Right kidney (tissue), 9 donors: Measurements from ENCODE around the gene ELP4.
"Not testable (repeated sequence)": the region's sequence is repeated elsewhere in the genome, so short reads cannot be mapped to it uniquely, and the experiment has no call there.

Experiments used
- DNase-seq: peaks from one replicate; pipeline ENCODE4 v3.0.0-alpha.2; 2016
- long read RNA-seq, 8 donors: transcript quantifications; one replicate each; lab custom pipeline, GENCODE V29; 2026

Gene ELP4
- long read RNA-seq, donor 1, full-length matches to known transcripts, result 8 of 8 reads
- long read RNA-seq, donor 1, partial matches to known transcripts, result 0 of 8 reads
- long read RNA-seq, donor 1, other reads (novel, unspliced or antisense), result 0 of 8 reads
- long read RNA-seq, donor 2, full-length matches to known transcripts, result 2 of 2 reads
- long read RNA-seq, donor 2, partial matches to known transcripts, result 0 of 2 reads
- long read RNA-seq, donor 2, other reads (novel, unspliced or antisense), result 0 of 2 reads
- long read RNA-seq, donor 3, full-length matches to known transcripts, result 5 of 5 reads
- long read RNA-seq, donor 3, partial matches to known transcripts, result 0 of 5 reads
- long read RNA-seq, donor 3, other reads (novel, unspliced or antisense), result 0 of 5 reads
- long read RNA-seq, donor 4, full-length matches to known transcripts, result 9 of 9 reads
- long read RNA-seq, donor 4, partial matches to known transcripts, result 0 of 9 reads
- long read RNA-seq, donor 4, other reads (novel, unspliced or antisense), result 0 of 9 reads
- long read RNA-seq, donor 5, full-length matches to known transcripts, result 6 of 6 reads
- long read RNA-seq, donor 5, partial matches to known transcripts, result 0 of 6 reads
- long read RNA-seq, donor 5, other reads (novel, unspliced or antisense), result 0 of 6 reads
- long read RNA-seq, donor 6, full-length matches to known transcripts, result 8 of 8 reads
- long read RNA-seq, donor 6, partial matches to known transcripts, result 0 of 8 reads
- long read RNA-seq, donor 6, other reads (novel, unspliced or antisense), result 0 of 8 reads
- long read RNA-seq, donor 7, full-length matches to known transcripts, result 3 of 3 reads
- long read RNA-seq, donor 7, partial matches to known transcripts, result 0 of 3 reads
- long read RNA-seq, donor 7, other reads (novel, unspliced or antisense), result 0 of 3 reads
- long read RNA-seq, donor 8, full-length matches to known transcripts, result 5 of 5 reads
- long read RNA-seq, donor 8, partial matches to known transcripts, result 0 of 5 reads
- long read RNA-seq, donor 8, other reads (novel, unspliced or antisense), result 0 of 5 reads

GRCh38 chr11:31509429-31510345 lies at the start of gene ELP4, which contains the start of gene IMMP1L:
ELP4 (plus strand) TSS chr11:31509767; CDS start chr11:31509785, 18 bp downstream.
IMMP1L (minus strand) TSS chr11:31509622; CDS start chr11:31463276, 46,346 bp downstream.
- DNase-seq, result peak; percentile 93

GRCh38 chr11:31464436-31464835 lies 45.1 kb upstream of the ELP4 start:
- no peak for DNase-seq

- no peak for DNase-seq
Observed at GRCh38 chr11:31474083-31474482, 35.5 kb upstream of the ELP4 start.

GRCh38 chr11:31477528-31478222 lies 31.9 kb upstream of the ELP4 start:
- no peak for DNase-seq

GRCh38 chr11:31478223-31478590 lies 31.4 kb upstream of the ELP4 start:
- no peak for DNase-seq

GRCh38 chr11:31479066-31479465 lies 30.5 kb upstream of the ELP4 start:
- no peak for DNase-seq

- no peak for DNase-seq
Observed at GRCh38 chr11:31480930-31481329, 28.6 kb upstream of the ELP4 start.

GRCh38 chr11:31484497-31484896 lies 25.1 kb upstream of the ELP4 start:
- DNase-seq, result no peak

- DNase-seq, result no peak
Observed at GRCh38 chr11:31487848-31488247, 21.7 kb upstream of the ELP4 start.

GRCh38 chr11:31492320-31492913 lies 17.1 kb upstream of the ELP4 start:
- no peak for DNase-seq

GRCh38 chr11:31493235-31493634 lies 16.3 kb upstream of the ELP4 start:
- DNase-seq, result no peak

GRCh38 chr11:31493762-31494161 lies 15.8 kb upstream of the ELP4 start:
- DNase-seq, result not testable (repeated sequence)

- DNase-seq, result no peak
Observed at GRCh38 chr11:31499576-31500178, 9.9 kb upstream of the ELP4 start.

GRCh38 chr11:31500560-31500959 lies 9.0 kb upstream of the ELP4 start:
- no peak for DNase-seq

- DNase-seq, result no peak
Observed at GRCh38 chr11:31509051-31509428, 527 bp upstream of the ELP4 start.

- no peak for DNase-seq
Observed at GRCh38 chr11:31512117-31512516, 2.5 kb downstream of the ELP4 start.

- DNase-seq, result no peak
Observed at GRCh38 chr11:31521497-31522150, 12.1 kb downstream of the ELP4 start.

- no peak for DNase-seq
Observed at GRCh38 chr11:31529189-31529588, 19.6 kb downstream of the ELP4 start.

- no peak for DNase-seq
Observed at GRCh38 chr11:31529701-31530100, 20.1 kb downstream of the ELP4 start.

- no peak for DNase-seq
Observed at GRCh38 chr11:31531293-31531692, 21.7 kb downstream of the ELP4 start.
